ENCODE data around the gene SENP2. TPM values are rescaled to one million over a fixed set of nuclear protein-coding genes. Genes with fewer than 3 reads are reported as not detected.
"Not testable (repeated sequence)": the region's sequence is repeated elsewhere in the genome, so short reads cannot be mapped to it uniquely, and the experiment has no call there.

SENP2 gene
- total and polyA plus RNA-seq, 3 experiments from 2014 or later: 15.3 to 41.5 (median 41.2) TPM

- H3K27me3 ChIP-seq (ENCODE audit: insufficient read depth, low read length, poor library complexity, severe bottlenecking); POLR2A ChIA-PET; H3K27me3 Mint-ChIP-seq; H3K4me1 ChIP-seq (ENCODE audit: insufficient read depth, low read length); H3K36me3 ChIP-seq (ENCODE audit: insufficient read depth, low read length); H3K4me3 Mint-ChIP-seq; H3K4me1 Mint-ChIP-seq; H3K27ac ChIP-seq (ENCODE audit: low read depth, low read length); H3K4me3 ChIP-seq (ENCODE audit: low read length); H3K9me3 ChIP-seq (ENCODE audit: low read length): not testable (repeated sequence)
- Mint-ChIP-seq H3K36me3 (peaks cover 0 to 13% (median 0%) of the 10 kb centered on the region in 3 donors), H3K9me3 (peaks cover 11 to 17% (median 13%) of the 10 kb centered on the region in 5 donors), H3K27ac (peak overlapping the region in 1 of 8 donors; percentile 13)
- CTCF ChIA-PET: interaction anchor here (0.8 to 4.0 kb wide), 5 partner anchors 11 to 59 kb away, joined by 3 to 25 read pairs (median 6); partner anchors contain the start of gene SENP2
- peak in 4 of 5 donors; percentile 29 to 67 (median 58) for DNase-seq
Measured at GRCh38 chr3:185575108-185575869, 10.8 kb upstream of the SENP2 start.

GRCh38 chr3:185582236-185582635 is 3.9 kb upstream of the SENP2 start:
- peaks cover 0 to 6% of the 10 kb centered on the region in 2 donors for H3K27me3 Mint-ChIP-seq
- no peak overlapping the region for H3K27ac ChIP-seq (ENCODE audit: low read depth, low read length)
- H3K27me3 ChIP-seq (ENCODE audit: insufficient read depth, low read length, poor library complexity, severe bottlenecking): no peaks in the 10 kb centered on the region
- CTCF ChIA-PET: no interaction called here
- no peak overlapping the region for H3K4me3 ChIP-seq (ENCODE audit: low read length)
- peak overlapping the region in 7 of 8 donors; percentile 23 to 88 (median 81) for H3K27ac Mint-ChIP-seq
- H3K4me3 Mint-ChIP-seq: peak overlapping the region in 2 of 7 donors; percentile 50 to 54
- H3K4me1 Mint-ChIP-seq: peaks cover 26 to 41% (median 29%) of the 10 kb centered on the region in 3 donors
- POLR2A ChIA-PET: no interaction called here
- no peaks in the 10 kb centered on the region for H3K9me3 Mint-ChIP-seq
- no peak for DNase-seq
- peaks cover 0 to 10% (median 0%) of the 10 kb centered on the region in 3 donors for H3K36me3 Mint-ChIP-seq
- peaks cover 18% of the 10 kb centered on the region for H3K4me1 ChIP-seq (ENCODE audit: insufficient read depth, low read length)
- no peaks in the 10 kb centered on the region for H3K9me3 ChIP-seq (ENCODE audit: low read length)
- H3K36me3 ChIP-seq (ENCODE audit: insufficient read depth, low read length): no peaks in the 10 kb centered on the region

GRCh38 chr3:185582871-185583270 is 3.2 kb upstream of the SENP2 start:
- Mint-ChIP-seq H3K36me3 (peaks cover 0 to 10% (median 0%) of the 10 kb centered on the region in 3 donors), H3K27ac (peak overlapping the region; percentile 11 to 87 (median 74)), H3K27me3 (peaks cover 0 to 6% of the 10 kb centered on the region in 2 donors), H3K9me3 (no peaks in the 10 kb centered on the region), H3K4me1 (peaks cover 26 to 43% (median 29%) of the 10 kb centered on the region in 3 donors), H3K4me3 (peak overlapping the region in 4 of 7 donors; percentile 24 to 54 (median 47))
- ChIA-PET POLR2A (no interaction called here), CTCF (no interaction called here)
- peaks cover 20% of the 10 kb centered on the region for H3K4me1 ChIP-seq (ENCODE audit: insufficient read depth, low read length)
- no peaks in the 10 kb centered on the region for H3K9me3 ChIP-seq (ENCODE audit: low read length)
- no peaks in the 10 kb centered on the region for H3K36me3 ChIP-seq (ENCODE audit: insufficient read depth, low read length)
- DNase-seq: peak in 1 of 5 donors; percentile 76
- no peaks in the 10 kb centered on the region for H3K27me3 ChIP-seq (ENCODE audit: insufficient read depth, low read length, poor library complexity, severe bottlenecking)
- no peak overlapping the region for H3K27ac ChIP-seq (ENCODE audit: low read depth, low read length)
- no peak overlapping the region for H3K4me3 ChIP-seq (ENCODE audit: low read length)

- H3K27ac ChIP-seq (ENCODE audit: low read depth, low read length): no peak overlapping the region
- H3K9me3 ChIP-seq (ENCODE audit: low read length): no peaks in the 10 kb centered on the region
- DNase-seq: no peak
- peak overlapping the region in 1 of 7 donors; percentile 54 for H3K4me3 Mint-ChIP-seq
- CTCF ChIA-PET: no interaction called here
- no peaks in the 10 kb centered on the region for H3K27me3 ChIP-seq (ENCODE audit: insufficient read depth, low read length, poor library complexity, severe bottlenecking)
- H3K27me3 Mint-ChIP-seq: peaks cover 0 to 6% of the 10 kb centered on the region in 2 donors
- POLR2A ChIA-PET: interaction anchor here (0.6 kb wide), 1 partner anchor 11 kb away, joined by 3 read pairs; no protein-coding TSS in a partner anchor
- no peak overlapping the region for H3K4me3 ChIP-seq (ENCODE audit: low read length)
- no peaks in the 10 kb centered on the region for H3K9me3 Mint-ChIP-seq
- H3K27ac Mint-ChIP-seq: peak overlapping the region in 5 of 8 donors; percentile 33 to 80 (median 57)
- peaks cover 0 to 15% (median 0%) of the 10 kb centered on the region in 3 donors for H3K36me3 Mint-ChIP-seq
- H3K36me3 ChIP-seq (ENCODE audit: insufficient read depth, low read length): no peaks in the 10 kb centered on the region
- H3K4me1 Mint-ChIP-seq: peaks cover 34 to 50% (median 37%) of the 10 kb centered on the region in 3 donors
- peaks cover 26% of the 10 kb centered on the region for H3K4me1 ChIP-seq (ENCODE audit: insufficient read depth, low read length)
Measured at GRCh38 chr3:185583925-185584324, 2.2 kb upstream of the SENP2 start.

- Histone ChIP-seq H3K4me3 (ENCODE audit: low read length) (no peak overlapping the region), H3K36me3 (ENCODE audit: insufficient read depth, low read length) (no peaks in the 10 kb centered on the region), H3K4me1 (ENCODE audit: insufficient read depth, low read length) (peaks cover 31% of the 10 kb centered on the region), H3K27me3 (ENCODE audit: insufficient read depth, low read length, poor library complexity, severe bottlenecking) (no peaks in the 10 kb centered on the region), H3K27ac (ENCODE audit: low read depth, low read length) (no peak overlapping the region), H3K9me3 (ENCODE audit: low read length) (no peaks in the 10 kb centered on the region)
- POLR2A ChIA-PET: no interaction called here
- Mint-ChIP-seq H3K4me1 (peaks cover 42 to 56% (median 42%) of the 10 kb centered on the region in 3 donors), H3K27me3 (peaks cover 0 to 6% of the 10 kb centered on the region in 2 donors), H3K4me3 (peak overlapping the region; percentile 22 to 90 (median 52)), H3K9me3 (no peaks in the 10 kb centered on the region), H3K27ac (peak overlapping the region in 6 of 8 donors; percentile 60 to 96 (median 78)), H3K36me3 (peaks cover 0 to 17% (median 0%) of the 10 kb centered on the region in 3 donors)
- DNase-seq: no peak
- CTCF ChIA-PET: interaction anchor here (3.1 to 3.4 kb wide), 2 partner anchors 9 to 26 kb away, joined by 10 to 15 read pairs; no protein-coding TSS in a partner anchor
Measured at GRCh38 chr3:185584686-185585085, 1.4 kb upstream of the SENP2 start.

GRCh38 chr3:185585518-185585858 is 607 bp upstream of the SENP2 start:
- Histone ChIP-seq H3K9me3 (ENCODE audit: low read length) (no peaks in the 10 kb centered on the region), H3K27ac (ENCODE audit: low read depth, low read length) (peak overlapping the region; percentile 97), H3K36me3 (ENCODE audit: insufficient read depth, low read length) (no peaks in the 10 kb centered on the region), H3K4me1 (ENCODE audit: insufficient read depth, low read length) (peaks cover 31% of the 10 kb centered on the region), H3K27me3 (ENCODE audit: insufficient read depth, low read length, poor library complexity, severe bottlenecking) (no peaks in the 10 kb centered on the region), H3K4me3 (ENCODE audit: low read length) (peak overlapping the region; percentile 54)
- DNase-seq: no peak
- POLR2A ChIA-PET: interaction anchor here (1.0 to 1.7 kb wide), 6 partner anchors 26 to 1199 kb away, joined by 4 to 9 read pairs (median 6); partner anchors contain the start of genes EIF4A2, TBCCD1, TMEM41A and TRA2B
- H3K4me1 Mint-ChIP-seq: peaks cover 42 to 56% (median 42%) of the 10 kb centered on the region in 3 donors
- peak overlapping the region; percentile 84 to 94 (median 90) for H3K4me3 Mint-ChIP-seq
- H3K9me3 Mint-ChIP-seq: no peaks in the 10 kb centered on the region
- peak overlapping the region; percentile 92 to 98 (median 96) for H3K27ac Mint-ChIP-seq
- H3K27me3 Mint-ChIP-seq: peaks cover 0 to 6% of the 10 kb centered on the region in 2 donors
- CTCF ChIA-PET: interaction anchor here (1.0 to 3.4 kb wide), 7 partner anchors 10 to 352 kb away, joined by 3 to 15 read pairs (median 5); partner anchors contain the start of gene TRA2B
- H3K36me3 Mint-ChIP-seq: peaks cover 0 to 19% (median 0%) of the 10 kb centered on the region in 3 donors

- Mint-ChIP-seq H3K27ac (peak overlapping the region; percentile 92 to 98 (median 96)), H3K27me3 (peaks cover 0 to 6% of the 10 kb centered on the region in 2 donors), H3K4me1 (peaks cover 42 to 56% (median 42%) of the 10 kb centered on the region in 3 donors), H3K4me3 (peak overlapping the region; percentile 84 to 94 (median 90)), H3K36me3 (peaks cover 0 to 26% (median 2%) of the 10 kb centered on the region in 3 donors), H3K9me3 (no peaks in the 10 kb centered on the region)
- peak overlapping the region; percentile 93 for H3K4me3 ChIP-seq (ENCODE audit: low read length)
- H3K27me3 ChIP-seq (ENCODE audit: insufficient read depth, low read length, poor library complexity, severe bottlenecking): no peaks in the 10 kb centered on the region
- POLR2A ChIA-PET: interaction anchor here (0.5 to 1.7 kb wide), 10 partner anchors 10 to 1197 kb away, joined by 3 to 9 read pairs (median 5); partner anchors contain the start of genes EIF4A2, TBCCD1, TMEM41A and TRA2B
- DNase-seq: no peak
- peaks cover 31% of the 10 kb centered on the region for H3K4me1 ChIP-seq (ENCODE audit: insufficient read depth, low read length)
- CTCF ChIA-PET: interaction anchor here (0.8 to 3.4 kb wide), 9 partner anchors 9 to 357 kb away, joined by 3 to 15 read pairs (median 4); partner anchors contain the start of gene TRA2B
- no peaks in the 10 kb centered on the region for H3K9me3 ChIP-seq (ENCODE audit: low read length)
- H3K27ac ChIP-seq (ENCODE audit: low read depth, low read length): peak overlapping the region; percentile 97
- H3K36me3 ChIP-seq (ENCODE audit: insufficient read depth, low read length): no peaks in the 10 kb centered on the region
Measured at GRCh38 chr3:185586686-185587039, 568 bp downstream of the SENP2 start.

GRCh38 chr3:185594073-185594472 is 8.0 kb downstream of the SENP2 start:
- Histone ChIP-seq H3K4me1 (ENCODE audit: insufficient read depth, low read length) (peaks cover 4% of the 10 kb centered on the region), H3K9me3 (ENCODE audit: low read length) (no peaks in the 10 kb centered on the region), H3K4me3 (ENCODE audit: low read length) (no peak overlapping the region), H3K27me3 (ENCODE audit: insufficient read depth, low read length, poor library complexity, severe bottlenecking) (no peaks in the 10 kb centered on the region), H3K36me3 (ENCODE audit: insufficient read depth, low read length) (peaks cover 8% of the 10 kb centered on the region), H3K27ac (ENCODE audit: low read depth, low read length) (no peak overlapping the region)
- POLR2A ChIA-PET: no interaction called here
- H3K27ac Mint-ChIP-seq: no peak overlapping the region
- H3K36me3 Mint-ChIP-seq: peaks cover 3 to 58% (median 10%) of the 10 kb centered on the region in 3 donors
- CTCF ChIA-PET: no interaction called here
- DNase-seq: no peak
- H3K4me3 Mint-ChIP-seq: no peak overlapping the region
- peaks cover 16 to 22% (median 16%) of the 10 kb centered on the region in 3 donors for H3K4me1 Mint-ChIP-seq
- no peaks in the 10 kb centered on the region for H3K9me3 Mint-ChIP-seq
- H3K27me3 Mint-ChIP-seq: no peaks in the 10 kb centered on the region

Measured in CD8-positive, alpha-beta memory T cell (primary cell).